ENCODE data around the gene SPTLC2. TPM values are rescaled to one million over a fixed set of nuclear protein-coding genes. Genes with fewer than 3 reads are reported as not detected.

SPTLC2 gene
- total and polyA plus RNA-seq, 2 of the 8 experiments (the other 6 are each of a cell fraction or from before 2014, with no cell fraction given): 8.9 to 35.1 TPM

DNA sequence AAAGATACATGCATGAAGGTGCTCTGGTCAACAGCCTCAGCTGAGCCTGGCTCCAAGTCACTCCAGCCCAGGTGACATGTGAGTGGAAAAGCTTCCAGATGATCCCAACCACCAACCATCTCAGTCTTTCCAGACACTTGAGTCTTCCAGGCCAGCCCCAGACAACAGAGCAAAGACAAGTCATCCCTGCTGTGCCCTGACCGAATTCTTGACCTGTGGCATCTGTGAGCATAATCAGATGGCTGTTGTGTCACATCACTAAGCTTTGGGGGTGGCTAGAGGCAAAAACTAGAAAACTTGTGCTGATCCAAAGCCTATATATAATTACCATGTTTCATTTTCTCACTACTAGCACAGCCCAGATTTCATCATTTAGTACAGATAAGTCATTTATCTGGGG is 67.0 kb downstream of the SPTLC2 start:
- Histone ChIP-seq H2BK120ac (replicated peaks; ENCODE audit: low read depth, low read length) (no peak overlapping the region), H4K91ac (replicated peaks; ENCODE audit: insufficient read length, low read length) (no peak overlapping the region), H2BK5ac (ENCODE audit: low read depth, low read length) (no peak overlapping the region), H3K18ac (ENCODE audit: extremely low read depth, low read length) (no peak overlapping the region), H3K9ac (replicated peaks in 1 of 4; ENCODE audit: extremely low read depth in 1 of 4, low read depth in 3 of 4, low read length in 3 of 4) (no peak overlapping the region), H3K23ac (ENCODE audit: insufficient read length) (no peak overlapping the region), H3K14ac (ENCODE audit: insufficient read length) (no peak overlapping the region), H3K56ac (replicated peaks; ENCODE audit: insufficient read length, low read depth, low read length) (no peak overlapping the region), H2AFZ (ENCODE audit: low read length) (no peak overlapping the region), H3K4ac (replicated peaks; ENCODE audit: insufficient read length, low read depth, low read length) (no peak overlapping the region), H2AK5ac (ENCODE audit: low read depth, low read length) (no peak overlapping the region), H3K4me3 (ENCODE audit: extremely low read depth in 1 of 4, insufficient read depth in 2 of 4, low read depth in 3 of 4, low read length in 4 of 4) (no peak overlapping the region), H3K79me1 (ENCODE audit: low read depth, low read length) (no peaks in the 10 kb centered on the region; the same call in 1 of the 2 replicates), H2BK12ac (ENCODE audit: low read depth, low read length) (no peak overlapping the region), H3K23me2 (ENCODE audit: low read depth, low read length) (no peaks in the 10 kb centered on the region; the same call in 1 of the 2 replicates), H3K9me3 (ENCODE audit: insufficient read depth in 2 of 2, low read depth in 1 of 2, low read length in 1 of 2) (no peaks in the 10 kb centered on the region), H2BK20ac (ENCODE audit: low read length) (no peak overlapping the region), H3K36me3 (ENCODE audit: control insufficient read depth in 2 of 4, insufficient read depth in 4 of 4, low read length in 3 of 4) (peaks cover 4 to 24% (median 12%) of the 10 kb centered on the region in 4 experiments; a peak in 6 of 8 replicates), H3K79me2 (ENCODE audit: control insufficient read depth in 1 of 2, insufficient read depth in 2 of 2, low read length in 2 of 2) (no peaks in the 10 kb centered on the region), H4K5ac (ENCODE audit: insufficient read length, low read depth, low read length) (no peak overlapping the region), H4K8ac (ENCODE audit: extremely low read depth, insufficient read depth, low read length) (no peak overlapping the region), H2BK15ac (ENCODE audit: low read length) (no peak overlapping the region), H3K27ac (ENCODE audit: low read depth, low read length) (no peak overlapping the region), H3K27me3 (replicated peaks in 1 of 4; ENCODE audit: control insufficient read depth in 3 of 4, extremely low read depth in 1 of 4, insufficient read depth in 3 of 4, low read length in 3 of 4) (no peaks in the 10 kb centered on the region), H3K4me2 (ENCODE audit: insufficient read depth in 1 of 2, low read depth in 2 of 2, low read length in 2 of 2) (no peak overlapping the region), H3K4me1 (replicated peaks in 1 of 4; ENCODE audit: control insufficient read depth in 3 of 4, insufficient read depth in 4 of 4, low read length in 3 of 4) (no peaks in the 10 kb centered on the region), H4K20me1 (replicated peaks in 1 of 2; ENCODE audit: control insufficient read depth in 1 of 2, insufficient read depth in 2 of 2, low read length in 2 of 2) (no peaks in the 10 kb centered on the region)
- ChIA-PET POLR2A (ENCODE audit: partially characterized antibody) (no interaction called here), CTCF (ENCODE audit: partially characterized antibody) (interaction anchor here (0.6 to 5.0 kb wide), 10 partner anchors 22 to 259 kb away, joined by 3 to 42 read pairs (median 4); no protein-coding TSS in a partner anchor)
- FAIRE-seq (no peak), DNase-seq (ENCODE audit: low read depth in 1 of 2, low spot score in 2 of 2) (no peak)
- 95% methylated on average over 1 of the region's 1 CpG; no CpG with 5 or more reads in 1 of the 2 experiments for WGBS, 2 experiments (ENCODE audit: extremely low coverage in 1 of 2, insufficient coverage in 1 of 2, insufficient read length in 1 of 2, insufficient replicate concordance in 2 of 2, low coverage in 1 of 2, low lambda C conversion rate in 2 of 2, missing lambda C conversion rate in 1 of 2)
- TF ChIP-seq KDM1A (IDR thresholded peaks at IDR 0.05; ENCODE audit: borderline replicate concordance, low read length) (no peak), TAF1 (IDR thresholded peaks at IDR 0.05; ENCODE audit: low read depth, low read length) (no peak), CEBPB (IDR thresholded peaks at IDR 0.05; ENCODE audit: low read depth, low read length) (no peak), PHF8 (conservative IDR thresholded peaks at IDR 0.05; ENCODE audit: low read depth, low read length) (no peak), ASH2L (IDR thresholded peaks at IDR 0.05; ENCODE audit: low read length) (no peak), MAFK (IDR thresholded peaks at IDR 0.05; ENCODE audit: low read depth, low read length) (no peak), EZH2 (IDR thresholded peaks at IDR 0.05; ENCODE audit: low read depth, low read length, severe bottlenecking) (no peak), SIN3A (conservative IDR thresholded peaks at IDR 0.05 in 1 of 2, IDR thresholded peaks at IDR 0.05 in 1 of 2; ENCODE audit: low read depth in 1 of 2, low read length in 2 of 2) (no peak), EGR1 (IDR thresholded peaks at IDR 0.05; ENCODE audit: borderline replicate concordance, low read depth, low read length) (no peak), CTBP2 (IDR thresholded peaks at IDR 0.05; ENCODE audit: borderline replicate concordance, insufficient read depth, insufficient read length, low read length) (no peak), POLR2A (IDR thresholded peaks at IDR 0.05; ENCODE audit: control extremely low read depth in 1 of 2, low read depth in 2 of 2, low read length in 2 of 2) (no peak)
- TF ChIP-seq, protein P1, sequence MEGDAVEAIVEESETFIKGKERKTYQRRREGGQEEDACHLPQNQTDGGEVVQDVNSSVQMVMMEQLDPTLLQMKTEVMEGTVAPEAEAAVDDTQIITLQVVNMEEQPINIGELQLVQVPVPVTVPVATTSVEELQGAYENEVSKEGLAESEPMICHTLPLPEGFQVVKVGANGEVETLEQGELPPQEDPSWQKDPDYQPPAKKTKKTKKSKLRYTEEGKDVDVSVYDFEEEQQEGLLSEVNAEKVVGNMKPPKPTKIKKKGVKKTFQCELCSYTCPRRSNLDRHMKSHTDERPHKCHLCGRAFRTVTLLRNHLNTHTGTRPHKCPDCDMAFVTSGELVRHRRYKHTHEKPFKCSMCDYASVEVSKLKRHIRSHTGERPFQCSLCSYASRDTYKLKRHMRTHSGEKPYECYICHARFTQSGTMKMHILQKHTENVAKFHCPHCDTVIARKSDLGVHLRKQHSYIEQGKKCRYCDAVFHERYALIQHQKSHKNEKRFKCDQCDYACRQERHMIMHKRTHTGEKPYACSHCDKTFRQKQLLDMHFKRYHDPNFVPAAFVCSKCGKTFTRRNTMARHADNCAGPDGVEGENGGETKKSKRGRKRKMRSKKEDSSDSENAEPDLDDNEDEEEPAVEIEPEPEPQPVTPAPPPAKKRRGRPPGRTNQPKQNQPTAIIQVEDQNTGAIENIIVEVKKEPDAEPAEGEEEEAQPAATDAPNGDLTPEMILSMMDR (IDR thresholded peaks at IDR 0.05; ENCODE audit: control extremely low read depth in 1 of 3, insufficient read depth in 1 of 3, low read depth in 1 of 3, low read length in 3 of 3): no peak
